ENCODE results near the gene DMXL2. TPM values are rescaled to one million over a fixed set of nuclear protein-coding genes. Genes with fewer than 3 reads are reported as not detected.
"Not testable (repeated sequence)": the region's sequence is repeated elsewhere in the genome, so short reads cannot be mapped to it uniquely, and the experiment has no call there.

The DMXL2 gene
- total RNA-seq, 1 donor from 2014 or later: 5.3 TPM

DNA sequence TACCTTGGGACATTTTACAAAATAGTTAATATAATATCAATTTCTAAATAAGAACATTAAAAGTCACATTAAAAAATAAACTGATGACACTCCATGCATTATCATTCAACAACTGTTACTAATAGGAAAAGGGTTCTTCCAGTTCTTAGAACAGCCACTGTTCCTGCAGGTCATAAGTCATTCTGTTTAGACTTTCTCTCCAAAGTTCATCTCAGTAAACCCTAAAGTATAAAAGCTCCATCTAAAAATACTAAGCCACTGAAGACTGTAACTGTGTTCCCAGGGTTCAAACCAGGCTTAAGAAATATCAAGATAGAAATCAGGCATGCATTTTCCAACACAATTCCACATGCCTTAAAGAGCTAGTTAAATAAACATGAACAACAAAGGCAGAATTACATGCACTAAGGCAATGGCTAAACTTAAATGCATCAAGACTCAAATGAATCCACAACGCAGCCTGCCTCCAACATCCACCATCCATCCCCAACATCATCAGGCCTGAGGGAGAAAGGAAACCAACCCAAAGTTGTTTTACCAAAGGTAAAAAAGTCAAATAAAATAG lies 46.2 kb downstream of the DMXL2 start:
- intact Hi-C loops (cut with micrococcal nuclease): no loop called here

DNA sequence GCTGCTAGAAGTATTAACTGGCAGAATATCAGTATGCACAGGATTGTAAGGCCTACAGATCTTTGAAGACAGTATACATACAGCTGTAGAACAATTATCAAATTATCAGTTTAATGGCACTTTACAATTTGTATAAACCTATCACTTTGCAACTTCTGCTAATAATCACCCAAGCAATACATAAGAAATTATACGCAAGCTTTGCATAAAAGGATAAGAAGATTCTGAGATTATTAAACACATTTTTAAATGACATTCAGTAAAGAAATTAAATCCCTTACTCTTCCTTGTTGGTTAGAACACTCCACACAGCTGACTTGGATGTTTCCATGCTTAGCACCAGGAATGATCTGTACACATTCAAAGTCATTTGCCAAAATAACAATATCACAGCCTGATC lies 46.8 kb downstream of the DMXL2 start:
- intact Hi-C loops (cut with micrococcal nuclease): no loop called here

DNA sequence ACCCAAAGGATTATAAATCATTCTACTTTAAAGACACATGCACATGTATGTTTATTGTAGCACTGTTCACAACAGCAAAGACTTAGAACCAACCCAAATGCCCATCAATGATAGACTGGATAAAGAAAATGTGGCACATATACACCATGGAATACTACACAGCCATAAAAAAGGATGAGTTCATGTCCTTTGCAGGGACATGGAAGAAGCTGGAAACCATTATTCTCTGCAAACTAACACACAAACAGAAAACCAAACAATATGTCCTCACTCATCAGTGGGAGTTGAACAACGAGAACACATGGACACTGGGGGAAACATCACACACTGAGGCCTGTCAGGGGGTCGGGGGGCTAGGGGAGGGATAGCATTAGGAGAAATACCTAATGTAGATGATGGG lies 49.2 kb downstream of the DMXL2 start:
- intact Hi-C loops (cut with micrococcal nuclease): not testable (repeated sequence)

DNA sequence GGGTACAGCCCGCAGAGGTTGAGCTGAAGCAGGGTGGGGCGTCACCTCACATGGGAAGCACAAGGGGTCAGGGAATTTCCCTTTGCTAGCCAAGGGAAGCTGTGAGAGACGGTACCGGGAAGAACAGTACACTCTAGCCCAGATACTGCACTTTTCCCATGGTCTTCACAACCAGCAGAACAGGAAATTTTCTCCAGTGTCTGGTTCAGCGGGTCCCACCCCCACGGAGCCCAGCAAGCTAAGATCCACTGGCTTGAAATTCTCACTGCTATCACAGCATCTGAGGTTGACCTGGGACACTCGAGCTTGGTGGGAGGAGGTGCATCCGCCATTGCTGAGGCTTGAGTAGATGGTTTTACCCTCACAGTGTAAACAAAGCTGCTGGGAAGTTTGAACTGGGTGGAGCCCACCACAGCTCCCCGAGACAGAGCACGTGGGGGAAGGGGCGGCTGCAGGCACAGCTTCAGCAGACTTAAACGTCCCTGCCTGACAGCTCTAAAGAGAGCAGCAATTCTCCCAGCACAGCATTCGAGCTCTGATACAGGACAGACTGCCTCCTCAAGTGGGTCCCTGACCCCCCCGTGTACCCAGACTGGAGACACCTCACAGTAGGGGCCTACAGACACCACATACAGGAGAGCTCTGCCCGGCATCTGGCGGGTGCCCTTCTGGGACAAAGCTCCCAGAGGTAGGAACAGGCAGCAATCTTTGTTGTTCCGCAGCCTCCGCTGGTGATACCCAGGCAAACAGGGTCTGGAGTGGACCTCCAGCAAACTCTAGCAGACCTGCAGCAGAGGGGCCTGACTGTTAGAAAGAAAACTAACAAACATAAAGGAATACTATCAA lies 53.4 kb downstream of the DMXL2 start:
- intact Hi-C loops (cut with micrococcal nuclease): not testable (repeated sequence)

DNA sequence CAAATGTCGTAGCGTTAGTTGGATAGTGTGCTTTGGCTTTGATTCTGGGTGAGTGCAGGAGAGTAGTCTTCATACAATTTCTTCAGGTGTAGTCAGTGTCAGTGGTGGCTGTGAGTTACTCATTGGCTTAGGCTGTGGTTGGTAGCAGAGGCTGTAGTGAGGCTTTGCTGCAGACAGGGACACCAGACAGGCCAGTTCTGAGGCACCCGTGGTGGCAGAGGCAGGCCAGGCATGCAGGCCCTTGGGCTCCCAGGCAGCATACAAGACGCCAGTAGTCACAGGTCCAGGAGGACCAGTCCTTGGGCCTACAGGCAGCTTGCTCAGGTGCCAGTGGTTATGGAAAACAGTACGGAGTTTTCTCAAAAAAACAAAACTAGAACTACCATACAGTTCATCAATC lies 61.3 kb downstream of the DMXL2 start:
- intact Hi-C loops (cut with micrococcal nuclease): no loop called here

DNA sequence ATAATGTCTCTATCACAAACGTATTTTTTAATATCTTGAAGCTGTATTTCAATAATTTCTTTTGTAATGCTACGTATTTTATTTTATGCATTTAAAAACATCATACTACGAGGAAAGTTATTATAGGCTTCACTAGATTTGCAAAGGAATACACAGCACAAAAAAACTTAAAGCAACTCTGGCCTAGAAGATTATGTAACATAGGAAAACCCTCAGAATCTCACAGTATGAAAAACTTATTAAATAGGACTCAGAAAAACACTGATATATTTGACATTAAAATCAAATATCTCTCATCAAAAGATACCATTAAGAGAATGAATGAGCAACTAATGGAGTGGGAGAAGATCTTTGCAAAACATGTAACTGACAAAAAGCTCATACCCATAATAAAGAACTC lies 63.7 kb downstream of the DMXL2 start:
- intact Hi-C loops (cut with micrococcal nuclease): no loop called here

DNA sequence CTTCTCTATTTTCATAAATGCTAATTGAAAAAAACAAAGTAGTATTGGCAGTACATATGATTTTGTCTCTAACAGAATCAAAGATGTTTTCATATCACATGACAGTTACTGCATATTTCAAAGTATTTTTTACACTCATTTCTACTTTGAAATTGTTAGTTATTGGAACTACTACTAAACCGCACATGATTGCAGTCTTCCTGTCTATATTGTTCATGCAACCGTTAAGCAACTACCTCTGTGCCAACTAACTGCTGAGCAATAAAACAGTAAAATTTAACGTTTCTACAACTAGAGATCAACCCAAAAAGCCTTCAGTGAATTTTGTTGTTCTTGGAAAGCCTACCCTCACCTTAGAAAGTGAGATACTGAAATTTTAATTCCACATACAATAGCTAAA lies 64.2 kb downstream of the DMXL2 start:
- intact Hi-C loops (cut with micrococcal nuclease): no loop called here

DNA sequence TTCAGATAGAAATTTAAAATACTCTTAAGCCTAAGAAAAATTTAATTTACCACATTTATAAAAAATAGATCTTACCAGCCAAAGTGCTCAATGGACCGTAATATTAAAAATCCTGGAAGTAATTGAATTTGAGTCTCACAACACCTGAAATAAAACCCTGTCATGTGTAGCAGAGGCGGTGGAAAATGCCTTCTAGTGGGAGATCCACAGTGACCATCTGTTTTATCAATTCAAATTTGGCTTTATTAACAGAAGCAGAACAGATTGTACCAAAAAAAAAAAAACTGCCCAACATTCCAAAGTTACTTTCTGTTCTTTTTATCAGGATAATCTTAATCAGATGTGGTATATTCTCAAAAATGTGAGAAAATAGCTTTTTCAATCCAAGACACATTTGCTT lies 71.7 kb downstream of the DMXL2 start:
- intact Hi-C loops (cut with micrococcal nuclease): no loop called here

DNA sequence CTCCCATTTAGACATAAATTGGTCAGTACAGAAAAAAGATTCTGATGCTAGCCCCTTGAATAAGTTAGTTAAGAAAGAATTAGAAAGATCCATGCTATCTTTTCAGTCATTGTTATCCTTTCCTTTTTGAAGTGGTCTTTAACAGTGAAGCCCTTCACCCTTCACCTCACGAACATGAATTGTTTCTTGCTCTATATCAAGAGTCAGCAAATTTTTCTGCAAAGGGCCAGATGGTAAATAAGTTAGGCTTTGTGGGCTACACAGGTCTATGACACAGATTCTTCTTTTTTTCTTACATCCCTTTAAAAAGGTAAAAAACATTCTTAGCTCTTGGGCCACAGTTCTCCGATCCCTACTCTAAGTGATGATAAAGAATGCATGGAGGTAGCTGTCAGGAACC lies 74.9 kb downstream of the DMXL2 start:
- intact Hi-C loops (cut with micrococcal nuclease): no loop called here

DNA sequence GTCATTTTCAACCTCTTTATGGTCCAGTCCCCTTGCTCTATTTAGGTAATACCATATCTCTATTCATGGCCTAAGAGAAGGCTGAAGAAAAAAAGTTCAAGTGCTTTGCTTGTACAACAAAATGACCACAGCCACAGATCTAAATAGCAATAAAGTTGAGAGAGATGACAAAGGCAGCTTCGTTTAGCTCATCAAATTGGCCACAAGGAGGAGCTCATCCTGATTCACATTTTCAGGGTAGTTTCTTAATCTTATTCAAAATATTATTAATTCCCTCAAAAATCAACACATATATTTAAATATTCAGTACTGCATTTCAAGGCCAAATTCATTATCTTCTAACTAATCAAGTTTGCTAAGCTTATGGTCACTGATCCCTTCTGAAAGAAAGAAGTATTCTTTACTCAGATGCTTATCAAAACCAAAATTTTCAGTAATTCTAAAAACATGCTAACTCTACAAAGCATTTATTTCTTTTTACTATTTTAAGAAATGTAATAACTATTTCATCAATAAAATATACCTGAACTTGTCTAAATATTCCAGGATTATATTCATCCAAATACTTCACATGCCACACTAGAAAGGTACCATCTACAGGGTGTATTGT lies 85.5 kb downstream of the DMXL2 start:
- intact Hi-C loops (cut with micrococcal nuclease): loop anchor here (10.0 kb wide), 1 partner anchor 238 kb away; no protein-coding TSS in a partner anchor

DNA sequence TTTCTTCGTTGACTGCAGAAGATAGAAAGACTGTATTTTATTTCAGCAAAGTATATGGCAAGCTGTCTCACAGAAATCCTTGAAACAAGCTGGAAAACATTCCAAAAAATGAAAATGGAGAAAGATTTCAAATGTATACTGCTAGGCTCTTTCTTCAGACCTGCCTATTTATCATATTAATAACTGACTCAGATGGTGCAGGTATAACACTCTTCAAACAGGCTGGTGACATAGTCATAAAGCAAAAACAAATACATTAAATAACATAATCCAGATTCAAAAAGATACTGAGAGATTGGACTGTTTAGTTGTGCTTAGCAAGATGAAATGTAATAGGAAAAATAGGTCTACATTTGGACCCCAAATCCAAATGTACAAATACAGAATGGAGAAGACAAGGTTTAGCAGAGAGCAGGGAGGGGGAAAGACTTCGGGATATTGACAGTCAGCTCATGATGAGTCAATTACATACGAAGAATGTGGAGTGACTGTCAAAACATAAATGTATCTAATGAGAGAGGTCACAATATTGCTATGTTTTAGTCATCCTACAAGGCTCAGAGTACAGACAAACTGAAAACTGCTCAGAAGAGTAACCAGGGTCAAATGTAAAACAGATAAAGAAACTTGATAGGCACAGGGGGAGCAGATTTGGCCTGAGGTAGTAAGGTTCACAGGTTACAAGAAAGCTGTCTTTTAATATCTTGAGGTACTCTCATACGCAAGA lies 88.7 kb downstream of the DMXL2 start:
- intact Hi-C loops (cut with micrococcal nuclease): loop anchor here (10.0 kb wide), 1 partner anchor 241 kb away; no protein-coding TSS in a partner anchor

DNA sequence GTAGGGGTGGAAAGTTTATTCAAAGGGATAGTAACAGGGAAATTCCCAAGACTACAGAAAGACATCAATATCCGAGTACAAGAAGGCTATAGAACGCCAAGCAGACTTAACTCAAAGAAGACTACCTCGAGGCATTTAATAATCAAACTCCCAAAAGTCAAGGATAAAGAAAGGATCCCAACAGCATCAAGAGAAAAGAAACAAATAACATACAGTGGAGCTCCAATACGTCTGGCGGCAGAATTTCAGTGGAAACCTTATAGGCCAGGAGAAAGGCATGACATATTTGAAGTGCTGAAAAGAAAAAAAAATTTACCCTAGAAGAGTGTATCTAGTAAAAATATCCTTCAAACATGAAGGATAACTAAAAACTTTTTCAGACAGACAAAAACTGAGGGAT lies 95.6 kb downstream of the DMXL2 start:
- intact Hi-C loops (cut with micrococcal nuclease): no loop called here

DNA sequence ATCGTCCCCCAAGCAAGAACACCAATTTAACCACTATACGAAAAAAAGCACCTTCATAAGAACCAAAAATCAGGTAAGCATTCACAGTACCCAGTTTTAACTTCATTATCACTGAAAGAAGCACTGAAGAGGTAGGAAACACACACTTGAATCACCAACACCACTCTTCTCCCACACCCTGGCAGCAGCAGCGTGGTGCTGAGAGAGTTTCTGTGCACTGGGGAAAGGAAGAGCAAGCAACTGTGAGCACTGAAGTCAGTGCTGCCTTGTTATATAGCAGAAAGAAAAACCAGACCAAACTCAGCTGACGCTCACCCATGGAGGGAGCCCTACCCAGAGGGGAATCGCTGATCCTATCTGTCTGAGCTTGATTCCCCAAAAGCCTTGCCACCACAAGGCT lies 98.2 kb downstream of the DMXL2 start:
- intact Hi-C loops (cut with micrococcal nuclease): no loop called here

DNA sequence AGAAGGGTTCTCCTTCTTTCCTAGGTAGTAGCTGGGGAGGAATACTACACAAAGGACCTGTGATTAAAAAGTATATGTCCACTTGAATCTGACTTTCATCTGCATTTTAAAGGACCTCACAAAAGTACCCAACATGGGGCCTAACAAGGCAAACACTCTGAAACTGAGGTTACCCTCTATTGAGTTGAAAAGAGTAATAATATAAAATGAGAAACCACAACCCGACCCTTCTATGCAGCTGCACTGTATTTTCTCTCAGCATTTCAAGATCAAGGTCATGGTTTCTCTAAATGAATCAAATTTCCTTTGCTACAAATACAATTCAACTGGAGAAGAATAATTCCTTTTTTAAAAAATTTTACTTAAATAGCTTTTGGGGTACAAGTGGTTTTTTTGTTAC lies 106.3 kb downstream of the DMXL2 start:
- intact Hi-C loops (cut with micrococcal nuclease): no loop called here

DNA sequence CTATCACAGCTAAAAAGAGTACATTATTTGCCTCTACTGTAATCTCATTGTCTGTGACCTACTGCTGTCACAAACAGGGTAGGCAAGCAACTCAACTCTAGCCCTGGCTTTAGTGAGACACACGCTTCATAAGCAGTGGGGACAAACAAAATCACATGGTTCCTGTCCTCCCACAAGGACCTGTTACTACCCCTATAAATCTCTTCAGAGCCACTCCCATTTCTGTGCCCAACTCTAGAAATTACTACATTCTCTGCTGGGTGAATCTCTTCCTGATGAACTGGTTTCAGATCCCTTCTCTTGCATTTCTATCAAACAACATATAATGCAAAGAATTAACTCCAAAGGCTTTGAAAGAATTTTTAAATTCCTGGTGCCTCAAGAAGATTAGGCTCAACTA lies 117.3 kb downstream of the DMXL2 start:
- intact Hi-C loops (cut with micrococcal nuclease): no loop called here

DNA sequence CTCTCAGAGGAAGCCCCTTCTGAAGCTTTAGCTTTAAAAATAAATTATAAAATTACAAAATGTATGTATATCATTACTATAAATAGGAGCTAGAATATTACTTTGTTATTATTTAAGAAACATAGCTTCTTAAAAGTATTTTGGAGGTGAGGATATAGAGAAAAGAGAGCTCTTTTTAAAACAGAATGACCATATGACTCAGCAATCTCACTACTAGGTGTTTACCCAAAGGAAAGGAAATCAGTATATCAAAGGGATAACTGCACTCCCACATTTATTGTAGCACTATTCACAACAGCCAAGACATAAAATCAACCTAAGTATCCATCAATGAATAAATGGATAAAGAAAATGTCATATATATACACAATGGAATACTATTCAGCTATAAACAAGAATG lies 119.6 kb downstream of the DMXL2 start:
- intact Hi-C loops (cut with micrococcal nuclease): no loop called here

DNA sequence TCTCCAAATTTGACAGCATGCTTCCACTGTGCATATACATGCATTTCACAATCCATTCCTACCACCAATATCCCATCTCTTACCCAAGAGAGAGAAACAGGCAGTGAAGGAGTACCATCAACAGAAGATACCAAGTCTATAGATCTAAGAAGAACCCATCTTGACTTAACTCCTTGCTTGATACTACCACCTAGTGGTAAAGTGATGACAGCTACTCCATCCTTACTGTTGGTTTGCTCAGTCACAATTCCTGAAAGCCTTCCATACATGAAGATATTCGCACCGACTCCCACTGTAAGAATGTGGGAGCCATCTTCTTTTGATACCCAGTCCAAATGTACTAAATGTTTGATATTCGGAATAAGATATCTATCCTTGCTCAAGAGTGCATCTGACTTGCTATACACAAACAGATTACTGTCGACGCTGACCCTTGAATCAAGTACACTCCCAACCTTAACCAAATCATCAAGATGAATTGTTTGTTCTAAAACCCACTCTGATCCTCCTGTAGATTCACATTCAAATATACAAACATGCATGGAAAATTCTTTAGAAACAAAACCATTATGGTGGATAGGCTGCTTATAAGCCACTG lies 123.1 kb downstream of the DMXL2 start:
- intact Hi-C loops (cut with micrococcal nuclease): no loop called here

DNA sequence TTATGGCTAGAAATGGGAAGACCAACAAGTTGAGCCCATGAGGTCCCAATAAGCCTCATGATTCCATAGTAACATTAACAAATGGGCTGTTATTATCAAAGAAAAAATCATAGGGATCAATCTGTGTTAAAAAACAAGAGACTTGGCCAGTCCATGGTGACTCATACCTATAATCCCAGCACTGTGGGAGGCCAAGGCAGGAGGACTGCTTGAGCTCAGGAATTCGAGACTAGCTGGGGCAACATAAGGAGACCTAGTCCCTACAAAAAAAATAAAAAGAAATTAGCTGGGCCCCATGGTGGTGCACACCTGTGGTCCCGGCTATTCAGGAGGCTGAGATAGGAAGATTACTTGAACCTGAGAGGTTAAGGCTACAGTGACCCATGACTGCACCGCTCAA lies 124.8 kb downstream of the DMXL2 start:
- intact Hi-C loops (cut with micrococcal nuclease): no loop called here

DNA sequence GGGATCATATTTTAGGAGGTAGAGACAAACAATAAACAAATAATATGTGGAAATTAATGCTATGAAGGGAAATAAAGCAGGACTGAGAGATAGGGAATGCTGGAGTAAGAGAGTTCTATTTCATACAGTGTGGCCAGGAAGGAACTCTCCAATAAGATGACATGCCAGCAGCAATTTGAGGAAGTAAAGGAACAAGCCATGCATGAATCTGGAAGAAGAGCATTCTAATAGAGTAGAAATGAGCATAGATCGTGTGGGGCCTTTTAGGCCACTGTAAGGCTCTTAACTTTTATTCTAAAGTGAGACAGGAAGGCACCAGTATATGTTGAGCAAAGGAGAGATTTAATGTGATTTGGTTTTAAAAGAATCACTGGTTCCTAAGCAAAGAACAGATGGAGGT lies 126.3 kb downstream of the DMXL2 start:
- intact Hi-C loops (cut with micrococcal nuclease): no loop called here

DNA sequence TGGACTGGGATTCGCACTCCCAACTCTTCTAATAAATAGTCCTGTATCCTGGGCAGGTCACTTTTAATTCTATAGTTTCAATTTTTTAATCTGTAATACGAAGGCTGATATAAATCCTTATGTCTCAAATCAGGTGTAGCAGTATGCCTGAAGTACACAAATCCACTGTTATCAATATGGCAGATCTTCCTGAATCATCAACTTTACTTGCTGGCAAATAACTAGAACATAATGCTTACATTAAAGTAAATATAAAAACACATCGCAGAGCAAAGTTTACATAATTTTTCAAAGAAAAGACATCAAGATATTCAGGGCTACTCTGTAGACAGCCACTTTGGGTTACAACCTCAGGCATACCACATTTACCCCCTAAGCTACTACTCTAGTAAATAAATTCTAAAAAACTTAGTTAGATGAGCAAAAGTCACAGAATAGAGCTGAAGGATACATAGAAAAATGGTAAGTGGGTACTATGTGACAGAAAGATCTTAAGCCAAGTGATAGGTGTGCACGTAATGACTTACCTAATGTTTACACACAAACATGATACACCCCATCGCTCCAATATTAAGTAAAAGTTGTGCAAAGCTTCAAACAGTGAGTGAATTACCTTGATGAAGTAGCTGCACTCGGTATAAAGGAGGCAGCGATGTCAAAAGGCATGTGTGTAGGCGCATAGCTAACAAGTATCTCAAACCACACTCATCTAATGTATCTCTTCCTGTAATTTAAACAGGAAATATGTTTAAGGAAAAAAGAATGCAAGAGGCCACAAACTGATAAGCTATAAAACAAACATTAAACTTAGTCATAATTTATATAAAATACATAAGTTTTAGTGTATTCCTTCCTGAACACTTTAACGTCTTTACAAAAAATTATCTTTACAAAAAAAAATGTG lies 127.9 kb downstream of the DMXL2 start:
- intact Hi-C loops (cut with micrococcal nuclease): no loop called here

DNA sequence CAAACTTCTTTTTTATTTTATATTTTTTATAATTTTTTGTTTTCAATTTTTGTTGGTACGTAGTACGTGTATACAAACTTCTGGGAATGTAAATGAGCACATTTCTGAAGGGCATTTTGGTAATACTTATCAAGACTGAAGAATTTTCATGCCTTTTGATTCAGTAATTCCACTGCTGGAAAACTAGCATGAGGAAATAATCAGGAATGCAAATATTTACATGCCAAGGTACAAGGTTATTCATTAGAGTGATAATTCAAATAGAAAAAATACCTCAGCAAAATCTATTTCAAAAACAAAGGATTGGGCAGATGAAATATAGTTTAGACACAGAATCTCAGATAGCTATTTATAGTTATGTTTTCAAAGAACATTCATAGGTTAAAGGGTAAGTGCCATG lies 128.7 kb downstream of the DMXL2 start:
- intact Hi-C loops (cut with micrococcal nuclease): no loop called here
